Nephron progenitor cell (in vitro differentiated cells): ENCODE results near the gene TNNI3.

Source experiments
- DNase-seq: peaks from one replicate; pipeline ENCODE4 v3.0.0; 2021
- H3K27ac Mint-ChIP-seq: 2 replicates; pipeline ENCODE4 v1.8.0; 2021; ENCODE audit warnings: mild to moderate bottlenecking, moderate library complexity, mixed read lengths
- H3K27me3 Mint-ChIP-seq: 2 replicates; pipeline ENCODE4 v1.8.0; 2021; ENCODE audit warnings: mild to moderate bottlenecking, low read depth, mixed read lengths; ENCODE audit not compliant: poor library complexity
- H3K36me3 Mint-ChIP-seq: 2 replicates; pipeline ENCODE4 v1.8.0; 2021; ENCODE audit warnings: low read depth, mixed read lengths
- H3K4me1 Mint-ChIP-seq: 2 replicates; pipeline ENCODE4 v1.8.0; 2021; ENCODE audit warnings: mixed read lengths
- H3K4me3 Mint-ChIP-seq: 2 replicates; pipeline ENCODE4 v1.8.0; 2021; ENCODE audit warnings: mild to moderate bottlenecking, moderate library complexity, mixed read lengths
- H3K9me3 Mint-ChIP-seq: 2 replicates; pipeline ENCODE4 v1.8.0; 2021; ENCODE audit warnings: mild to moderate bottlenecking, moderate library complexity, mixed read lengths
- CTCF ChIP-seq: fragments of 200-600 bp; sonication (generic); IDR thresholded peaks from 2 replicates; pipeline ENCODE4 v1.5.0; 2021; ENCODE audit warnings: antibody characterized with exemption

Gene TNNI3

GRCh38 chr19:55146078-55146704 is 11.3 kb downstream of the TNNI3 start:
- peak; percentile 51 for TF ChIP-seq CTCF
- H3K27me3 Mint-ChIP-seq, result peaks cover 59% of the 10 kb centered on the region
- DNase-seq, result peak; percentile 39

GRCh38 chr19:55145232-55145631 is 12.3 kb downstream of the TNNI3 start:
- H3K36me3 Mint-ChIP-seq, result no peaks in the 10 kb centered on the region
- no peak overlapping the region for H3K4me3 Mint-ChIP-seq
- peaks cover 32% of the 10 kb centered on the region for H3K4me1 Mint-ChIP-seq
- H3K27me3 Mint-ChIP-seq, result peaks cover 58% of the 10 kb centered on the region
- no peak for TF ChIP-seq CTCF
- H3K27ac Mint-ChIP-seq, result no peak overlapping the region
- no peak for DNase-seq
- H3K9me3 Mint-ChIP-seq, result no peaks in the 10 kb centered on the region

More at GRCh38 chr19:55146078-55146704, 11.3 kb downstream of the TNNI3 start:
- H3K36me3 Mint-ChIP-seq, result no peaks in the 10 kb centered on the region
- peaks cover 30% of the 10 kb centered on the region for H3K4me1 Mint-ChIP-seq
- no peak overlapping the region for H3K27ac Mint-ChIP-seq
- H3K9me3 Mint-ChIP-seq, result no peaks in the 10 kb centered on the region
- H3K4me3 Mint-ChIP-seq, result peak overlapping the region; percentile 38

GRCh38 chr19:55141696-55142095 is 15.8 kb downstream of the TNNI3 start:
- Mint-ChIP-seq H3K4me3 (no peak overlapping the region), H3K36me3 (no peaks in the 10 kb centered on the region), H3K4me1 (peaks cover 16% of the 10 kb centered on the region), H3K27ac (no peak overlapping the region), H3K9me3 (no peaks in the 10 kb centered on the region), H3K27me3 (peaks cover 47% of the 10 kb centered on the region)
- TF ChIP-seq CTCF, result no peak
- no peak for DNase-seq

- Mint-ChIP-seq H3K9me3 (no peaks in the 10 kb centered on the region), H3K4me3 (no peak overlapping the region), H3K27me3 (peaks cover 17% of the 10 kb centered on the region), H3K27ac (no peak overlapping the region), H3K36me3 (no peaks in the 10 kb centered on the region), H3K4me1 (peaks cover 25% of the 10 kb centered on the region)
- no peak for TF ChIP-seq CTCF
- DNase-seq, result no peak
Measured at GRCh38 chr19:55137915-55138314, 19.6 kb downstream of the TNNI3 start.

- H3K9me3 Mint-ChIP-seq, result no peaks in the 10 kb centered on the region
- DNase-seq, result no peak
- H3K4me1 Mint-ChIP-seq, result peaks cover 31% of the 10 kb centered on the region
- H3K27ac Mint-ChIP-seq, result no peak overlapping the region
- H3K4me3 Mint-ChIP-seq, result no peak overlapping the region
- H3K27me3 Mint-ChIP-seq, result peaks cover 16% of the 10 kb centered on the region
- no peaks in the 10 kb centered on the region for H3K36me3 Mint-ChIP-seq
- no peak for TF ChIP-seq CTCF
Measured at GRCh38 chr19:55136399-55137102, 21.0 kb downstream of the TNNI3 start.

- H3K27me3 Mint-ChIP-seq, result peaks cover 11% of the 10 kb centered on the region
- DNase-seq, result no peak
- H3K36me3 Mint-ChIP-seq, result no peaks in the 10 kb centered on the region
- TF ChIP-seq CTCF, result no peak
- H3K4me3 Mint-ChIP-seq, result no peak overlapping the region
- no peaks in the 10 kb centered on the region for H3K9me3 Mint-ChIP-seq
- peaks cover 38% of the 10 kb centered on the region for H3K4me1 Mint-ChIP-seq
- peak overlapping the region; percentile 78 for H3K27ac Mint-ChIP-seq
Measured at GRCh38 chr19:55134736-55135135, 22.8 kb downstream of the TNNI3 start.
